GM19023 (cell line): ENCODE data around the gene SLC2A4.
"Not testable (repeated sequence)": the region's sequence is repeated elsewhere in the genome, so short reads cannot be mapped to it uniquely, and the experiment has no call there.

Source experiments
- ATAC-seq: cut with Tn5 transposase; IDR thresholded peaks from one replicate; pipeline ENCODE4 v1.9.1; 2021; ENCODE audit warnings: mild to moderate bottlenecking, moderate library complexity; ENCODE audit not compliant: unreplicated experiment

Gene SLC2A4

GRCh38 chr17:7281074-7281952 lies at the start of gene SLC2A4:
Gene SLC2A4, plus strand, starts transcription at chr17:7281718. Its CDS starts 217 bp downstream, at chr17:7281935.
- peak; percentile 54 for ATAC-seq

GRCh38 chr17:7232114-7232513 lies 49.4 kb upstream of the SLC2A4 start:
- ATAC-seq, result no peak

GRCh38 chr17:7233701-7234082 lies 47.8 kb upstream of the SLC2A4 start:
- no peak for ATAC-seq

GRCh38 chr17:7234083-7234951 lies 47.2 kb upstream of the SLC2A4 start, which contains the start of gene DVL2:
Gene DVL2, minus strand, starts transcription at chr17:7234517. Its CDS starts 255 bp downstream, at chr17:7234262.
- peak; percentile 47 for ATAC-seq

GRCh38 chr17:7235693-7236665 lies 45.5 kb upstream of the SLC2A4 start:
- no peak for ATAC-seq

GRCh38 chr17:7236808-7237207 lies 44.7 kb upstream of the SLC2A4 start:
- no peak for ATAC-seq

GRCh38 chr17:7237266-7237760 lies 44.2 kb upstream of the SLC2A4 start:
- ATAC-seq, result no peak

- ATAC-seq, result no peak
Measured at GRCh38 chr17:7237761-7238419, 43.6 kb upstream of the SLC2A4 start.

- no peak for ATAC-seq
Measured at GRCh38 chr17:7238420-7239090, 43.0 kb upstream of the SLC2A4 start.

- peak; percentile 41 for ATAC-seq
Measured at GRCh38 chr17:7239091-7240027, 42.2 kb upstream of the SLC2A4 start, which contains the start of gene PHF23. Gene PHF23, minus strand, starts transcription at chr17:7239457. Its CDS starts 178 bp downstream, at chr17:7239279.

GRCh38 chr17:7240375-7240774 lies 41.1 kb upstream of the SLC2A4 start:
- ATAC-seq, result no peak

- ATAC-seq, result no peak
Measured at GRCh38 chr17:7241090-7241733, 40.3 kb upstream of the SLC2A4 start.

- ATAC-seq, result peak; percentile 39
Measured at GRCh38 chr17:7241783-7242716, 39.5 kb upstream of the SLC2A4 start, which contains the start of gene GABARAP. Gene GABARAP, minus strand, starts transcription at chr17:7242449. Its CDS starts 119 bp downstream, at chr17:7242330.

- ATAC-seq, result peak; percentile 41
Measured at GRCh38 chr17:7242717-7243452, 38.6 kb upstream of the SLC2A4 start.

- ATAC-seq, result no peak
Measured at GRCh38 chr17:7243453-7243729, 38.1 kb upstream of the SLC2A4 start.

GRCh38 chr17:7243838-7244237 lies 37.7 kb upstream of the SLC2A4 start:
- not testable (repeated sequence) for ATAC-seq
